Left cardiac atrium (tissue), 4 donors: ENCODE results near the gene CDK14. TPM values are rescaled to one million over a fixed set of nuclear protein-coding genes. Genes with fewer than 3 reads are reported as not detected.

Experiments used
- ATAC-seq, 2 donors: fragments of 200-7000 bp; cut with Tn5 transposase; one replicate each; pipeline ENCODE4 v1.9.1; 2020; ENCODE audit warnings: mild to moderate bottlenecking in 2 of 2, moderate library complexity in 2 of 2
- DNase-seq: peaks from one replicate; pipeline ENCODE4 v3.0.0-alpha.2; 2020
- intact Hi-C, 2 donors: fragments of 100-400 bp; cut with DNase I; formaldehyde crosslinking; loops; one replicate each; pipeline versions ENCODE4 v1.14.1 to v1.15.1; 2022 to 2023
- total RNA-seq, 2 donors: library from RNA; stranded (reverse); fragmentation: NEBNext Ultra II Directional; extraction: Animal tissue kit (Norgen Biotek cat#: 25700); gene quantifications; one replicate each; pipeline ENCODE4 v1.2.1, GENCODE V29; 2021
- donor health status: DM: no; HTN: yes; CAD: no.
- donor health status: DM: no; HTN: yes; CAD: no; lungs with severe emphysema.
- donor health status: DM: yes; HTN: yes; CAD: no.
- donor health status: Dilated cardiomyopathy.

CDK14 gene
- total RNA-seq, 2 donors from 2014 or later, result 35.9 to 53.5 TPM

DNA sequence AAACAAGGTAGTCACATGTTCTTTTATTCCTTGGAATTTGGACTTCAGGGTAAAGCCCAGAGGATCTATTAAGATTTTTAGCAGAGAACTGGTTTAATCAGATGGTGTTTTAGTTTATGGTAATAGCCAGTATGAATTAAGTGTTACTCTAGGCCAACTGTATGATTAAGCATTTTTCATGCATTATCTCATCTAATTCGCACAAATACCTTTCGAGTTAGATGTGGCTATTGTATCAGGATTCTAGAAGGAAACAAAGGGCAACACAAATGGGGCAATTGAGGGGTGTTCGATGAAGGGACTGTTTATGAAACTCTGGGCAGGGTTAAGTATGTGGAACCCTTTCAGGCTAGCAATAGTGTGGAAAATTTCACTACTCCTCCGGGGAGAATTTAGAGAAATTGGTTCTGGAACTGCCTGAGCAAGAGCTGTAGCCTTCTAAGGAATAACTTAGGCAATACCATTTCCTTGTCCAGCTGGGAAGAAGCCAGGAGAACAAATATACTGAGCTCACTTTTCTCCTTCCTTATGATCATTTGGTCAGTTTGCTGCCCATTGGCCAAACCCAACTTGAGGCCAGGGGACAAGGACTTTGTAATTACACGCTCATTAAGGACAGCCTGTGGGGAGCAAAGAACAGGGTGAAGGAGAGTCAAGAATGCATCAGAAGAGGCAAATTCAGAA lies 349.1 kb downstream of the CDK14 start:
- DNase-seq (no peak), ATAC-seq (peak; percentile 59 to 89)
- intact Hi-C loops, result no loop called here

DNA sequence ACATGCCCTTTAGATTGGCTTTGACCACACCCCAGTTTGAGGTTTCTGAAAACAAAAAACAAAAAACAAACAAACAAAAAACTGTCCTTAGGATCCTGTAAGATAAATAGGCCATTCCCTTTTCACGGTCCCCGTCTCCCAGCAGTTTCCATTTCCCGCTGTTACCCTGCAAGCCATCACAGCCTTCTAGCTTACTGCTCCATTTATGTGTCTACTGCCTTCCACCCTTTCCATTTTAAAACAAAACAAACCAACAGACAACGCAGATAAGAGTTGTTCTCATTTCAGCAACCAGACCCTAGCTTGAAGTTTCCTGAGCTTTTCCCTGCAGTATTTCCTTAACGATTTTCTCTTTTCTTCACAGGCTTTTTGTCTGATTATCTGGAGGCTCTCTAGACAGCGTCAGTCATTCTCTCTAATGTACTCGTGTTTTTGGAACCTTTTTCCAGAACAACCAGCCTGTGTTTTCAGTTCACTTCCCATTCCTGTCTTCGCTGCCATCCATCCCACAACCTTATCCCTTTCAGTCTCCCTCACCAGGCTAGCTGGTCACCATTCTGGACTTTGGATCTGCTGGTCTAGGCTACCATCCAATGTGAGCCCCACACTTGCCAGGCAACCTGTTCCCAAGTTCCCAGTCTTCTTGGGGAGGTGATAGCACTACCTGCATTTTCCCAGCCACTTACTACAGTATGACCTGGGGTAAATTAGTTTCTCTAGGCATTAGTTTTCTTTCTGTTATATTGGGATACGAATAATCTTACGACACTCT lies 350.8 kb downstream of the CDK14 start:
- intact Hi-C loops, result no loop called here
- no peak for ATAC-seq

DNA sequence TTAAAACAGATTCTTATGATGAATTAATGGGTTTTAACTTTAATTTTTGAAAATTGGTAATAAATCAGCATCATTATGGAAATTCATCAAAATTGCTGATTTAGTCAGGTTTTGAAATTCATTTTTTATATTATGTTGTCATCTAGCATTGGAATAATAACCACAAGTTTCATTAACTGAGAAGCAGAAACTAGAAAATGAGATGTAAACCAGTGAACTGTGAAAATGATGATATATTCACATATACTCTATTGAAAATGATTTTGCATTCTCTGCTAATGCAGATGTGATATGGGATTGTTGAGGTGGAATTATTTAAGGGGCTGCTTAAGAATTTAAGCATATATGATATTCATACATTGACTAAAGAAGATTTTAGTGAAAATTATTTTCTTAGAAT lies 352.0 kb downstream of the CDK14 start:
- intact Hi-C loops, result no loop called here
- no peak for ATAC-seq
- no peak for DNase-seq

More for the DNA sequence above, 350.8 kb downstream of the CDK14 start:
- DNase-seq, result no peak

DNA sequence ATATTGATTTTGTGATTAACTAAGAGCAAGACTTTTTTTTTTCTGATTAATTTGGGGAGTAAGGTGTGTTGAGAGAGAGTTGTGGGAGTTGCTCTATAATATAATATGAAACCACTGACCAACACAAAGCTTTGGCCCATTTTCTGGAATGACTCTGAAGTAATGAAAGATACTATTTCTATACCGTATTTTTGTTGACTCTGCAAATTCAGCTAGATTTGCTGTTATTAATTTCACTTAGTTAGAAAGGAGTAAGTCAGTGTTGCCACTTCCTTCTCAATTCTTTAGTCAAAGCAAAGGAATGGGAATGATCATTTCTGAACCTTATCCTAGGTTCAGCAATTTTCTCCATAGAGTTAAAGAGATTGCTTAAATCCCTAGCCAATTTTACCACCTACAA lies 355.1 kb downstream of the CDK14 start:
- intact Hi-C loops, result no loop called here
- no peak for ATAC-seq
- DNase-seq, result no peak

DNA sequence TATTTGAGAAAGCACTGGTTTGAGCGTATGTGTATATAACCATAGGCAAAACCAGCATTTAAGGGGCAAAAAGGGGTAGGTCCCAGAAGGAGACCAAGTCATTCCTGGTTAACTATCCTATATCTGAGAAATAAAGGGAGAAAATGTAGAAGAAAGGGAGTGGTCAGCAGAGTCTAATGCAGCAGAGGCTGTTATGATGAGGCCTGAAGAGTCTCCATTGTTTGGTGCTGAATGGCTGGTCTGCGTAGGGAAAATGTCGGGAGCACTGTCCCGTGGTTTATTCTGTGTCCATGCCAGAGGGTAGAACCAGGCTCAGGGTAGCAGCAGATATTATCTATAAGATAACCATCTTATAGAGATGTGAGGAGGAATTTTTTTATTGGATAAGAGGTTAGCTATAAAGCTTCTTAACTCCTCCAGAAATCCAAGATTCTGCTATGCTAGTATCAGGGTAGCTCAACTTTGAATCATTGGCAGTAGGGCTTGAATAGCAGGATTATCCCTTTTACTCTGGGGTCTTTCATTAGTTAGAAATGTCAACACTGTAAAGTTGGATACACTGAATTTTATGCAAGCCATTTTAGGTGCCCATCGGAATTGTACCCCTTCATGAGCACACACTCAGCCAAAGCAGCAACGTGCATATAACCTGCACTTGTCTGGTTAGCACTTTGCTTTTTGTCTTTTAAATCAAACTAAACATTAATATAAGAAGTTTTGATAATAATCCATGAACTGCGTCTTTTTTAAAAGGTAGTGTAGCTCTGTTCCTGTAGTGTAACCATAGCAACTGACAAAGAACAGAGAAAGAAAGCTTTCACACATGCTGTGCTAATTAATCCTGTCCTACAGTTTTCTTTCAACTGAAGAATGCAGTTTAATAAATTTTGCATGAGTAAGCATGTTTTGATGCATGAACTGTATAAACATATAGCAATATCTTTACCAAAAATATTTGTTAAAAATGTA lies 356.1 kb downstream of the CDK14 start:
- DNase-seq (no peak), ATAC-seq (no peak)
- intact Hi-C loops, result no loop called here

DNA sequence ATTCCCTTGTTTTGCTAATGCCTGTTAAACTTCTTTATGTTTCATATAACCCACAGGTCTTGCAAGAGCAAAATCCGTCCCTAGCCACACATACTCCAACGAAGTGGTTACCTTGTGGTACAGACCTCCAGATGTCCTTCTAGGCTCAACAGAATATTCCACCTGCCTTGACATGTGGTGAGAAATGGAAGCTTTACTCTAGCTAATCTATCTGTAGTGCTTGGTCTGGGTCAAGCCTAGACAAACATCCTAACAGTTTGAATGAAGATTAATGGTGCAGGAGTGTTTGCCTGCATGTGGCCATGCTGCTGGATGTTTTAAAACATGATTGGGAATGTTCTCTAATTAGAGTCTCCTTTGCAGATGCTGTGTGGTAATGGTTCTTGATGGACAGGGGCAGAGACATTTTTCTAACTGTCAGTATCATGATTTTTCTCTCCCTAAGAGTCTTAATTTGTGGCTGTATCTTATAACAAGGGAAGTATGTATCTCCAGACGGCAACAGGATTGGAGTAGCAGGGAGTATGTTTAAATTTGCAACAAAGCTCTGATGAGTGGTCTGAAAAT lies 359.6 kb downstream of the CDK14 start:
- intact Hi-C loops, result no loop called here
- ATAC-seq, result no peak
- no peak for DNase-seq

DNA sequence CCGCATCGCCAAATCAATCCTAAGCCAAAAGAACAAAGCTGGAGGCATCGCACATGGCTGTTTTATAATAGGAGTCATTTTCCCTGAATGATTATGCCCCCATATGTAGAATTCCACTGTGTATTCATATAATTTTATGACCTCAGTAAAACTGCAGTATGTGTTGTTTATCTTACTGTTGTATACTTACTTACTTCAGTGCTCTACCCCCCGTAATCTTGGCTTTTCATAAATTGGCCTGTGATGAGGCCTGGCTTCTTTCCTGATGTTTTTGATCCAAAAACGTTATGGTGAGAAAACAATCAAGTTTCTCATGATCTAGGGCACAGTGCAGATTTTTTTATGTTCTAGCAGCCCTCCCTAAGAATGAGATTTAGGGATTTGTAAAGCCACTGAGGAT lies 361.8 kb downstream of the CDK14 start:
- ATAC-seq, result no peak
- DNase-seq, result no peak
- intact Hi-C loops, result no loop called here

DNA sequence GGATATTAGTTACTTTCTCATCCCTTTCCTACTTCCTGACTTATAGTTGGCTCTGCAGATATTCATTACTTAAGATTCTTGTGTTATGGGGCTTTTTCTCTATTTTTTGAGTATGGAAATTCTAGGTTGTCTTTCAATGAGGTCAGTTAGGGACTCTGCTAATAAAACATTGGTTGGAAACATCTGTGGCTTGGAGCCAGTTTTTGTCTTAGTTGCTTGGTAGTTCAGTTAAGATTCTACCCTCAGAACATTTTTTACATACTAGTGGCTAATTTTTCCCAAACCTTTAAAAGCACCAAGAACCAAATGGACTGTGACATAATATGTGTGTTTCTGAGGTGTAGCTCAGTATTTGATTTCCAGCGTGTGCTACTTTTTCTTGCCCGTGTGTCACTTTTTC lies 362.5 kb downstream of the CDK14 start:
- peak; percentile 53 for ATAC-seq

DNA sequence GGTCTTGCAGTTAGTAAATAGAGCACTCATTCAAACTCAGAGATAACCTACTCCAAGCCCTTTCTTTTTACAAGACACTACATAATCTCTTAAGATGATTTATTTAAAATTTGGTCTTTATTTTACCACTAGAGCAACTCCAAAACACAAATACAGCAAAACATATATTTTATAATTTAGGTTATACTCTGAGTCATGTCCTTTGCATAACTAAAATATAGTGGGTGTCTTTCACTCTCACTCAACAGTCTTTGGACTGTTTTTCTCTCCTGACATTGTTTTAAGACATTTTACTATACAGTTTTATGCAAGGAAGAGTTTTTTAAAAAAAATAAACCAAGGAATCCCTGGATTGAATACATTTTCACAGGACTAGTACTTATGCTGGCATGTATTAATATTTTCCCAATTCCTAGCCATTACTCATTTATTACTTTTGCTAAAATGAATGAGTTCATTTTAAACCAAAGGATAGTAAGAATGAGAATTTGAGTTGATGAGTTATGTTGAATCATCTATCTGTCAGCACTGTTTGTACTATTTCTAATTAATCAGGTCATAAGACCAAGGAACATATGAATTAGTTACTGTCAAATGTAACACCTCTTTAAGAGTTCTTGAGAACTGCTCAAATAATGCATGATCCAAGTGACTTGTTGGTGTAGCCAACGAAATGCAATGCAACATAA lies 365.1 kb downstream of the CDK14 start:
- no peak for DNase-seq
- ATAC-seq, result no peak
- intact Hi-C loops, result no loop called here

More for the DNA sequence above, 362.5 kb downstream of the CDK14 start:
- intact Hi-C loops, result no loop called here
- no peak for DNase-seq

DNA sequence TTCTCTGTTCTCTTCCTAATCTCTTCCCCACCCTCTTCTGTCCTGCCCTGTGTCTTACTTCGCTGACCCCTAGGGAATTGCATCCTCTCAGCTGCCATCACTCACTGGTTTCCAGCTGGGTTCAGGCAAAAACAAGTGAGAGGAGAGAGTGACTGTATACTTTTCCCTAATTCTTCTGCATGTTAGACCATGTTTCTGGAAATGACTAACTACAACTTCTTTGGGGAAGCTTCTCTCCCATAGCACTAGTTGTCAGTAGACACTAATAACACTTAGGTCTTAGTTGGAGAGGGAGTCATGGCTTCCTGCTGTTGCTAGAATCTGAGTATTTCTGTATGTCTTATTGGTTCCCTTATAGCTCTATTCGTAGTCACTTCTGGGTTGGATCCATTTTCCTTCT lies 369.1 kb downstream of the CDK14 start:
- ATAC-seq, result peak in 1 of 2 donors; percentile 34
- intact Hi-C loops, result no loop called here
- no peak for DNase-seq

DNA sequence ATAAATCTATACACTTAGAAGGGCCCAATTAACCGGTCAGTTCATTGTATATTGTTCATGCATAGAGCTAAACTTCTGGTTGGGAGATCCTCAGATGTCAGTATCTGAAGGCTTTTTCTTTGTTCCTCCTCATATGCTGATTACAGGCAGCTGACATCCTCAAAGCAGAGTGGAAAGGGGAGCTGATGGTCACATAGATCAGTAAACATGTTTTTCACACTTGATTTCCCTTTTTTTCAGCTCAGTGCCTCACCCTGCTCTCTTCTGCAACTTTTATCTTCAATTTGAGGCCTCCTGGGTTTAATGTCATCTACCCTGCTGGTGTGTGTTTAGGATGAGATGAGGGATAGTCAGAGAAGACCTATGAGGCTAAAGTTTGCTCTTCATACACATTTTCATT lies 370.2 kb downstream of the CDK14 start:
- no peak for DNase-seq
- intact Hi-C loops, result no loop called here
- ATAC-seq, result no peak

DNA sequence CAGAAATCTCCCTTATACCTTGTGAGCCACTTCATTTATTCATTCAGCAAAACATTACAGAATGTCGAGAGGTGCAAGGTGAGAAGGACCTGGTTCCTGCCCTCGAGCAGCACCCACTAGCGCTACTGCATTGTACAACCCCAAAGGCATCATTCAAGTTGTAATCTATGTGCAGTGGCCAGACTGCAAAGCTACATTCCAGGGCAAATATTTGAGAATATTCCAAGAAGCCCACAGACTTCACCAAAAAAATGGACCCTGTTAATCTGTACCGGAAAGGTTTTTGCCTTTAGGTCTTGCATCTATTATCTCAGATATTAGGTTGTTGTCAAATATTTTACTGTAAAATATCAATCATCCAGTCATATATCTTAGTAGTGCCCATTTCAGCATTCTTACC lies 372.8 kb downstream of the CDK14 start:
- ATAC-seq, result no peak
- DNase-seq, result no peak
- intact Hi-C loops, result no loop called here

DNA sequence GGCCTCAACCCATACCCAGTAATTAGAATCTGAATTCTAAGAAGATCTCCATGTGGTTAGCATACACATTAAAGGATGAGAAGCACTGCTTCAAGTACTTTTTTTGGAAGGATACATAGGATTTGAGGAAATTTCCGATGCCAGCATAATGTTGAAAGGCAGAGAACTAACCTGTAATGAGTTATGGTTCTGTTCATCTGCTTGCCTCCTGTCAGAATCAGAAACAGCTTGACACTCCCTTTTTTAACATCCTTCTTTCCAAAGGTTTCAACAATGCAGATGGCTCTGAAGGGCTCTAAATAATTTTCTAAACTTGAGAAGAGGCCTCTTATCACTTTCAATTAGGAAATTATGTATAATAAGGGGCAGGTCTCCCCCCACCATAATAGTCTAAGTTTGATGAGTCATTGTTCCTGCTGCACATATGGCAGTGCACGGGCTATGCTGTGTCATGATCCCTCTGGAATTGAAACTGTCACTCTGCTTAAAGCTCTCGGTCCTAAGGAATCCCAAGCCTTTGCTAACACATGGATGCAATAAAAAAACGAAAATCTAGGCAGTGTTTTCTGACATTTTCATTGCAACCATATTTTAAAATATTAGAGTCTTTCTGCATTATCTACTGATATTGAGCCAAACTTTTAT lies 376.9 kb downstream of the CDK14 start:
- no peak for DNase-seq
- no peak for ATAC-seq
- intact Hi-C loops, result no loop called here

DNA sequence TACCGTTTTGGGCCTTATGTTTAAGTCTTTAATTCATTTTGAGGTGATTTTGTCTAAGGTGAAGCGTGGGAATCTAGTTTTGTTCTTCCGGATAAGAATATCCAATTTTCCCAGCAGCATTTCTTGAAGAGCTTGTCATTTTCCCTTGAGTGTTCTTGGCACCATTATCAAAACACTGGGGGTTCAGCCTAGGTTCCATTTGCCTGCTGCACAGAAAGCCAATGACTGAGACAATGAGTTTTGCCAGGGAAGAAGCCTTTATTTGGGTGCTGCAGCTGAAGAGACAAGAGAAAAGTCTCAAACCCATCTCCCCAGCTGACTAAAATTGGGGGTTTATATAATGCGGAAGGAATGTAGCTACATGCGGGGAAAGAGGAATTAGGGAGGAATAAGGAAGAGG lies 380.9 kb downstream of the CDK14 start:
- DNase-seq (no peak), ATAC-seq (no peak)
- intact Hi-C loops, result no loop called here

DNA sequence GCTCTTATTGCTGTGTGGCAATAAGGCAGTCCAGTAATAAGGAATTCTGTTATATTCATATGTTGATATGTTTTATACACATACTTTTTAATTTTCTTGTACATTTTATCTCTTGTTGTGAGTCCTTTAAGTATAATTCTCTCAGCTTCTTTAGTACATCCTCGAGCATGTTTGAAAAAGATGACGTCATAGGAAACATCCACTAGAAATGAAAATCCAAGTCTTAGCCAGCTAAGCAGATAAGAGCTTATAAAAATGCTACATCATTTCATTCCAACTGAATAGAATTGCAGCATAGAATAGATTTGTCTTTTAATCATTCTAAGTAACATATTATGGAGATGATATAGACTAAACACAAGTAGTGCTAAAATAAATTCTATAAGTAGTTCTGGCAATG lies 384.4 kb downstream of the CDK14 start:
- intact Hi-C loops, result no loop called here
- no peak for DNase-seq
- ATAC-seq, result no peak

DNA sequence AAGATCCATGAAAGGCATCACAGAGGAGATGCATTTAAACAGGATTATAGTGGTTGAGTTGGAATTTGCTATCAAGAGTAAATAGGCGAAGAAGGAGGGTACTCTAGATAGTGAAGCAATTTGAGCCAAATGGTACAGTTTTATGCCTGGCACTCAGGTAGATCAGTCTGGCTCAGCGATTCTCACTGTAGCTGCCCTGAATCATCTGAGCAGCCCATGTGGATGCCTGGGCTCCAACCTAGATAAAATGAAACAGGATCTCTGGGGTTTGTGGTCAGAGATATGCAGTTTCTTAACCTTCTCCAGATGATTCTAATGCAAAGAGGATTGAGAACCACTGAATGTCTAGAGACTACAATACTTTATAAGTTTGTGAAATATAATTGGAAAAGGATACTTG lies 386.1 kb downstream of the CDK14 start:
- DNase-seq, result no peak
- ATAC-seq, result no peak
- intact Hi-C loops, result no loop called here

DNA sequence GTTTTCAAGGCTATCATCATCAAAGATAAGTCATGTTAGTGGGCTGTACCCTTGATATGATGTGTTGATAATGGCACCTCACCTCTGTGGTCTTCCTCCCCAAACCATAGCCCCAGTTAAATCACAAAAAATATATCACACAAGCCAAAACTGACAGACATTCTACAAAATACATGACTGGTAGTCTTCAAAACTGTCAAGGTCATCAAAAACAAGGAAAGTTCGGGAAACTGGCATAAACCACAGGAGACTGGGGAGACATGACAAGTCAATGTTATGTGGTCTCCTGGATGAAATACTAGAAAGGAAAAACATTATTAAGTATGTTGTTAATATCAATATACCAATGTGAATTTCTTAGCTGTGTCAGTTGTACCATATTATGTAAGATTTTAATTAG lies 388.6 kb downstream of the CDK14 start:
- ATAC-seq (no peak), DNase-seq (no peak)
- intact Hi-C loops, result no loop called here

DNA sequence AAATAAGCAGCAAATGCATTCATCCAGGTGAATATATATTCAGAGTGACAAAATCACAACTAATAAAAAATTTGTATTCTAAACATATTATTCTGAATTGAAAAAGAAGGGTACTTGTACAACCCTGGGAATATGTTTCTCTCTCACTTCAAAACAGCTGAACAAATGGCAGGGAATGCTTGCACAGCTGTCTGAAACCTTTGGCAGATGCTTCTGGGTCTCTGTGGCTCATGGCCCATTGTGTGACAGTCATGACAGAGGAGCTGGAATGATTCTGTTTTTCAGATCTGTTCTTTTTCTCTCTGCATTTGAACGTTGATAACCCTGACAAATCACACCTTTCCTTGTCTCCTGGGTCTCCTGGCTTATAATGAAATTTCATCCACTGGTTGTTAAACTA lies 392.4 kb downstream of the CDK14 start:
- DNase-seq (no peak), ATAC-seq (peak in 1 of 2 donors; percentile 49)
- intact Hi-C loops, result no loop called here
